A673 (cell line): ENCODE measurements around the gene ELOVL6. TPM values are rescaled to one million over a fixed set of nuclear protein-coding genes. Genes with fewer than 3 reads are reported as not detected.

Source experiments
- BruUV-seq: library from RNA; stranded (reverse); fragments of 400-500 nt; replicated peaks from 2 replicates; lab custom pipeline; 2021; lab: Mats Ljungman, UMichigan
- CTCF ChIA-PET: fragments of 300-600 bp; sonication (Branson Sonifier 250); formaldehyde crosslinking; loops from one replicate; lab custom pipeline; 2022; ENCODE audit warnings: antibody characterized with exemption; lab: Charles Lee
- POLR2A ChIA-PET: fragments of 300-600 bp; sonication (Branson Sonifier 250); formaldehyde crosslinking; loops from one replicate; lab custom pipeline; 2022; ENCODE audit warnings: antibody characterized with exemption; ENCODE audit not compliant: low non-redundant PET; lab: Charles Lee
- DNase-seq: peaks from one replicate; pipeline ENCODE4 v3.0.0-alpha.2; 2015; ENCODE audit warnings: low spot score
- H3K27ac ChIP-seq: fragments of 200-600 bp; sonication (generic); 2 replicates; pipeline ENCODE4 v1.5.1; 2016; ENCODE audit warnings: mixed run types, low read depth, mild to moderate bottlenecking, mixed read lengths, antibody characterized with exemption, low read length; ENCODE audit not compliant: poor library complexity, severe bottlenecking
- H3K27me3 ChIP-seq: fragments of 200-600 bp; sonication (generic); replicated peaks from 2 replicates; pipeline ENCODE4 v1.6.1; 2017; ENCODE audit warnings: mixed run types, low read depth, mild to moderate bottlenecking, mixed read lengths, antibody characterized with exemption, low read length; ENCODE audit not compliant: insufficient read depth, poor library complexity
- H3K36me3 ChIP-seq: fragments of 200-600 bp; sonication (generic); 2 replicates; pipeline ENCODE4 v1.6.1; 2016; ENCODE audit warnings: mixed run types, mild to moderate bottlenecking, mixed read lengths, antibody characterized with exemption, low read length; ENCODE audit not compliant: insufficient read depth, poor library complexity, severe bottlenecking
- H3K4me1 ChIP-seq: fragments of 200-600 bp; sonication (generic); 2 replicates; pipeline ENCODE4 v1.6.1; 2017; ENCODE audit warnings: mixed run types, mild to moderate bottlenecking, mixed read lengths, antibody characterized with exemption, low read length; ENCODE audit not compliant: insufficient read depth, poor library complexity, severe bottlenecking
- H3K4me3 ChIP-seq: fragments of 200-600 bp; sonication (generic); 2 replicates; pipeline ENCODE4 v1.5.1; 2016; ENCODE audit warnings: low read depth, mixed run types, mild to moderate bottlenecking, mixed read lengths, low read length; ENCODE audit not compliant: poor library complexity, severe bottlenecking
- H3K9me3 ChIP-seq: fragments of 200-600 bp; sonication (generic); 2 replicates; pipeline ENCODE4 v1.6.1; 2016; ENCODE audit warnings: mixed run types, low read depth, mild to moderate bottlenecking, mixed read lengths, antibody characterized with exemption, low read length; ENCODE audit not compliant: poor library complexity, severe bottlenecking
- EZH2 ChIP-seq: fragments of 200-600 bp; sonication (generic); IDR thresholded peaks from 2 replicates; pipeline ENCODE4 v1.6.1; 2017; ENCODE audit warnings: borderline replicate concordance, low read depth, mild to moderate bottlenecking, mixed read lengths, antibody characterized with exemption, low read length; ENCODE audit not compliant: poor library complexity, severe bottlenecking
- intact Hi-C: fragments of 100-400 bp; cut with micrococcal nuclease; formaldehyde crosslinking; loops from one replicate; pipeline ENCODE4 v1.10.0; 2022; ENCODE audit not compliant: unreplicated experiment
- total RNA-seq: library from RNA; stranded (reverse); gene quantifications from 2 replicates; pipeline ENCODE4 v1.2.3, GENCODE V29; 2021
- TF ChIP-seq, protein P1 (sequence below): fragments of 300-800, 200-600 bp; sonication (generic); conservative IDR thresholded peaks from 2 replicates; pipeline ENCODE4 v1.5.1; 2017; ENCODE audit warnings: low read depth, mild to moderate bottlenecking, antibody characterized with exemption, low read length, moderate library complexity, mixed read lengths

ELOVL6 gene
- total RNA-seq, 1 experiment from 2014 or later, result 50.0 TPM

DNA sequence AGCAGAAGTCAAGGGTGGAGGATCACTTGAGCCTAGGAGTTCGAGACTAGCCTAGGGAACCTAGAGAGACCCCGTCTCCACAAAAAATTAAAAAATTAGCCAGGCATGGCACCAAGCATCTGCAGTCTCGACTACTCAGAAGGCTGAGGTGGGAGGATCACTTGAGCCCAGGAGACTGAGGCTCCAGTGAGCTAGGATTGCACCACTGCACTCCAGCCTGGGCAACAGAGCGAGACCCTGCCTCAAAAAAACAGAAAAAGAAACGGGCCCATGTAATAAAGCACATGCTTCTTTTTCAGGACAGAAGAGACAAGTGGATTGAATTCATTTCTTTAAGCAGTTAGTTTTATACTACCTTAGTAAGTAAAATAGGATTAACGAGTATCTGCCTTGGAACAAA is 42.0 kb downstream of the ELOVL6 start:
- CTCF ChIA-PET, result no interaction called here
- intact Hi-C loops, result no loop called here
- TF ChIP-seq, protein P1, sequence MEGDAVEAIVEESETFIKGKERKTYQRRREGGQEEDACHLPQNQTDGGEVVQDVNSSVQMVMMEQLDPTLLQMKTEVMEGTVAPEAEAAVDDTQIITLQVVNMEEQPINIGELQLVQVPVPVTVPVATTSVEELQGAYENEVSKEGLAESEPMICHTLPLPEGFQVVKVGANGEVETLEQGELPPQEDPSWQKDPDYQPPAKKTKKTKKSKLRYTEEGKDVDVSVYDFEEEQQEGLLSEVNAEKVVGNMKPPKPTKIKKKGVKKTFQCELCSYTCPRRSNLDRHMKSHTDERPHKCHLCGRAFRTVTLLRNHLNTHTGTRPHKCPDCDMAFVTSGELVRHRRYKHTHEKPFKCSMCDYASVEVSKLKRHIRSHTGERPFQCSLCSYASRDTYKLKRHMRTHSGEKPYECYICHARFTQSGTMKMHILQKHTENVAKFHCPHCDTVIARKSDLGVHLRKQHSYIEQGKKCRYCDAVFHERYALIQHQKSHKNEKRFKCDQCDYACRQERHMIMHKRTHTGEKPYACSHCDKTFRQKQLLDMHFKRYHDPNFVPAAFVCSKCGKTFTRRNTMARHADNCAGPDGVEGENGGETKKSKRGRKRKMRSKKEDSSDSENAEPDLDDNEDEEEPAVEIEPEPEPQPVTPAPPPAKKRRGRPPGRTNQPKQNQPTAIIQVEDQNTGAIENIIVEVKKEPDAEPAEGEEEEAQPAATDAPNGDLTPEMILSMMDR, result no peak
- no peak for TF ChIP-seq EZH2

DNA sequence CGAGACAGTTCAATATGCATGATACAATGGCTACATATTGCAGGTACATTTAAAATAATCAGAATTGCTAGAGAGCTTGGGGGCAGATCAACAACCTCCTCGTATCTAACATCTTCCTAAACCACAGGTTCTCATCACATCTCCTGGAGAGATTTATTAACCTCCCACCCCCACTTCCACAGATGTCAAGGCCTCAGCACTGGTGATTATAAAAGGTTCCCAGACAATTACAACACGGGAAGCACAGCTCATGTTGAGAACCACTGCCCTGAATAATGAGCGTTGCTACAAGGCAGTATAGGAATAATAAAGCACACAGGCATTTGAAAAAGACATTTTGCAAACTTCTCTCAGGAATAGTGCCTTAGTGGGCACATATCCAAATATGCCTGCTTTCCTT is 42.8 kb downstream of the ELOVL6 start:
- intact Hi-C loops, result no loop called here
- Histone ChIP-seq H3K9me3 (no peaks in the 10 kb centered on the region), H3K4me3 (no peak overlapping the region), H3K27me3 (no peaks in the 10 kb centered on the region), H3K36me3 (no peaks in the 10 kb centered on the region), H3K27ac (no peak overlapping the region), H3K4me1 (peaks cover 36% of the 10 kb centered on the region)
- ChIA-PET POLR2A (no interaction called here), CTCF (no interaction called here)
- DNase-seq, result no peak
- no TSS peak for BruUV-seq
- TF ChIP-seq, protein P1, result no peak
- TF ChIP-seq EZH2, result no peak

More for the DNA sequence above, 42.0 kb downstream of the ELOVL6 start:
- Histone ChIP-seq H3K36me3 (no peaks in the 10 kb centered on the region), H3K27ac (no peak overlapping the region), H3K9me3 (no peaks in the 10 kb centered on the region), H3K27me3 (no peaks in the 10 kb centered on the region), H3K4me3 (no peak overlapping the region), H3K4me1 (peaks cover 39% of the 10 kb centered on the region)
- BruUV-seq, result no TSS peak
- POLR2A ChIA-PET, result no interaction called here
- DNase-seq, result no peak

DNA sequence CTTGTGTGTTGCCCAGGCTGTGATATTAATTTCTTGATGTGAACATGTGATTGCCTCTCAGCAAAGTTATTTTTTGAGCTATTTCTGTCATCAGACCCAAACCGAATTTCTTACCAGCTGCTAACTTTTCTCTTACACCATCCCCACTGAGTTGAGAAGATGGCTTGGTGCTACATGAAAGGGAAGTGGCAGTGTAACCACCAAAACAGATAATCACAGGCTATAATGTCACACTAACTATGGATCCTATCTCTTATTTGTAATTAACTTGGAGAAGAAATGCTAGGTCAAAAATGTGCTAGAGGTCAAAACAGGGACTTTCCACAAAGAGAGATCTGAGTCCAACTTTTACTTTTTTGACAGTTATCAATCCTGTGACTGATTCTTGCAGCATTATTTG is 43.8 kb downstream of the ELOVL6 start:
- POLR2A ChIA-PET, result no interaction called here
- no peaks in the 10 kb centered on the region for H3K36me3 ChIP-seq
- TF ChIP-seq EZH2, result no peak
- TF ChIP-seq, protein P1, result no peak
- no TSS peak for BruUV-seq
- no peaks in the 10 kb centered on the region for H3K9me3 ChIP-seq
- H3K4me1 ChIP-seq, result peaks cover 26% of the 10 kb centered on the region
- no peak overlapping the region for H3K4me3 ChIP-seq
- H3K27ac ChIP-seq, result no peak overlapping the region
- intact Hi-C loops, result no loop called here
- DNase-seq, result no peak
- no peaks in the 10 kb centered on the region for H3K27me3 ChIP-seq
- CTCF ChIA-PET, result no interaction called here
